HFFc6 (cell line): ENCODE results near the gene TULP3. TPM values are rescaled to one million over a fixed set of nuclear protein-coding genes. Genes with fewer than 3 reads are reported as not detected.

Experiments used
- DNase-seq: peaks from one replicate; pipeline ENCODE4 v3.0.0-alpha.2; 2018
- H3K27ac Mint-ChIP-seq: 2 replicates; pipeline ENCODE4 v1.8.0; 2020; ENCODE audit warnings: mild to moderate bottlenecking, mixed read lengths
- H3K27me3 Mint-ChIP-seq: 2 replicates; pipeline ENCODE4 v1.8.0; 2021; ENCODE audit warnings: mild to moderate bottlenecking, moderate library complexity, mixed read lengths; ENCODE audit not compliant: insufficient read depth
- H3K36me3 Mint-ChIP-seq: 2 replicates; pipeline ENCODE4 v1.8.0; 2021; ENCODE audit warnings: low read depth, mixed read lengths
- H3K4me1 Mint-ChIP-seq: 2 replicates; pipeline ENCODE4 v1.8.0; 2020; ENCODE audit warnings: low read depth, mixed read lengths
- H3K4me3 Mint-ChIP-seq: 2 replicates; pipeline ENCODE4 v1.8.0; 2020; ENCODE audit warnings: mild to moderate bottlenecking, moderate library complexity, mixed read lengths
- H3K9me3 Mint-ChIP-seq: 2 replicates; pipeline ENCODE4 v1.8.0; 2020; ENCODE audit warnings: mild to moderate bottlenecking, mixed read lengths
- total RNA-seq, 6 experiments: library from RNA; stranded (reverse); fragmentation: NEBNext Ultra II Directional; extraction: Animal tissue kit (Norgen Biotek cat#: 25700); gene quantifications; 2 replicates in 1 of 6; 3 replicates in 5 of 6; pipeline ENCODE4 v1.2.3, GENCODE V29; 2021
- TF ChIP-seq, protein P1 (sequence below): fragments of 200-600 bp; sonication (generic); IDR thresholded peaks from 2 replicates; pipeline ENCODE4 v1.5.0; 2021; ENCODE audit warnings: antibody characterized with exemption, mild to moderate bottlenecking

TULP3 gene
- total RNA-seq, 6 experiments from 2014 or later: 25.8 to 34.0 (median 31.6) TPM

DNA sequence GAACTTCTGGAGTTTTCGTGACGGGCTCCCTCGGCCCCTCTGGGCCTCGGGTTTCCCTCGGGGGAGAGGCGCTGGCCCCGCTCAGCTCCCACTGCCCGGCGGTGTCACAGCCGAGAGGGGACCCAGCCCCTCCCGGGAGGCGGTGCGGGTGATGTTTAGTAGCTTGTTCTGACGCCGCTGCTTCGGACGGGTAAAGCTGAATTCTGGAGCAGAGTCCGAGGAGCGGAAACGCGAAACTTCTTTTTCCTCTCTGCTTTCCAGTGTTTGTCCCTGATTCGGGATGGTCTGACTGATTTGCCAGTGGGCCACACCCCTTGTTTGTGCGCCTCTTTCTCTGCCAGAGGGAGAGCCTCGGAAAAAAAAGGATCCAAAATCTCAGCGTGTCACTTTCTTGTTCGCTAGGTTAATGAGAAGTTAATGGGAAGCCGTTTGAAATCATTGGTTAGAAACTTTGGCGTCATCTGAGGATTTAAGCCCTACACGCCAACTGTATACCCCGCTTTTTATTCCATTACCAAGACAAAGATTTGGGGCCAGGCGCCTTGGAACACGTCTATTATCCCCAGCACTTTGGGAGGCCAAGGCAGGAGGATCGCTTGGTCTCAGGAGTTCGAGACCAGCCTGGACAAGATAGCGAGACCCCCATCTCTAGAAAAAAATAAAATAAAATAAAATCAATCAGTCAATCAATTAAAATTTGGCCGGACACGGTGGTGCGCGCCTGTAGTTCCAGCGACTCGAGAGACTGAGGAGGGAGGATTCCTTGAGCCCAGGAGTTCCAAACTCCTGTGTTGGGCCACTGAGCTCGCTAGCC is 756 bp downstream of the TULP3 start:
- H3K4me1 Mint-ChIP-seq: peaks cover 50% of the 10 kb centered on the region
- H3K27me3 Mint-ChIP-seq: peaks cover 7% of the 10 kb centered on the region
- no peaks in the 10 kb centered on the region for H3K9me3 Mint-ChIP-seq
- TF ChIP-seq, protein P1, sequence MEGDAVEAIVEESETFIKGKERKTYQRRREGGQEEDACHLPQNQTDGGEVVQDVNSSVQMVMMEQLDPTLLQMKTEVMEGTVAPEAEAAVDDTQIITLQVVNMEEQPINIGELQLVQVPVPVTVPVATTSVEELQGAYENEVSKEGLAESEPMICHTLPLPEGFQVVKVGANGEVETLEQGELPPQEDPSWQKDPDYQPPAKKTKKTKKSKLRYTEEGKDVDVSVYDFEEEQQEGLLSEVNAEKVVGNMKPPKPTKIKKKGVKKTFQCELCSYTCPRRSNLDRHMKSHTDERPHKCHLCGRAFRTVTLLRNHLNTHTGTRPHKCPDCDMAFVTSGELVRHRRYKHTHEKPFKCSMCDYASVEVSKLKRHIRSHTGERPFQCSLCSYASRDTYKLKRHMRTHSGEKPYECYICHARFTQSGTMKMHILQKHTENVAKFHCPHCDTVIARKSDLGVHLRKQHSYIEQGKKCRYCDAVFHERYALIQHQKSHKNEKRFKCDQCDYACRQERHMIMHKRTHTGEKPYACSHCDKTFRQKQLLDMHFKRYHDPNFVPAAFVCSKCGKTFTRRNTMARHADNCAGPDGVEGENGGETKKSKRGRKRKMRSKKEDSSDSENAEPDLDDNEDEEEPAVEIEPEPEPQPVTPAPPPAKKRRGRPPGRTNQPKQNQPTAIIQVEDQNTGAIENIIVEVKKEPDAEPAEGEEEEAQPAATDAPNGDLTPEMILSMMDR: no peak
- H3K27ac Mint-ChIP-seq: peak overlapping the region; percentile 92
- DNase-seq: peak; percentile 48
- peaks cover 9% of the 10 kb centered on the region; the same call in 1 of the 2 replicates for H3K36me3 Mint-ChIP-seq
- peak overlapping the region; percentile 99 for H3K4me3 Mint-ChIP-seq

DNA sequence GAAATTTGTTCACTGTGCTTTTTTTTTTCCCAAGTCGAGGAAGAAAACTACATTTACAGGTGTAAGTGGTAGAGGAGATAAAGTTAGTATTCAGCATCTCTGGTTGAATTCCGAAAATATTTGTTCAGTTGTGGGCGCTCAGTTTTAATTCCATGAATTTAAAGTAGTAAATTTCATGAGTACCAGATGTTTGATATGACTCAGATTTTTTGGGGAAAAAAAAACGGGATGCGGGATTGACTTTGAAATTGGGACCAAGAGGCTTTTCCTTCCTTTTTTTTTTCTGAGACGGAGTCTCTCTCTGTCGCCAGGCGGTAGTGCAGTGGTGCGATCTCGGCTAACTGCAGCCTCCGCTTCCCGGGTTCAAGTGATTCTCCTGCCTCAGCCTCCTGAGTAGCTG is 1.6 kb downstream of the TULP3 start:
- Mint-ChIP-seq H3K27me3 (peaks cover 7% of the 10 kb centered on the region), H3K4me1 (peaks cover 52% of the 10 kb centered on the region), H3K27ac (peak overlapping the region; percentile 92), H3K9me3 (no peaks in the 10 kb centered on the region), H3K4me3 (peak overlapping the region; percentile 99), H3K36me3 (peaks cover 9% of the 10 kb centered on the region; the same call in 1 of the 2 replicates)
- TF ChIP-seq, protein P1: no peak
- DNase-seq: no peak

DNA sequence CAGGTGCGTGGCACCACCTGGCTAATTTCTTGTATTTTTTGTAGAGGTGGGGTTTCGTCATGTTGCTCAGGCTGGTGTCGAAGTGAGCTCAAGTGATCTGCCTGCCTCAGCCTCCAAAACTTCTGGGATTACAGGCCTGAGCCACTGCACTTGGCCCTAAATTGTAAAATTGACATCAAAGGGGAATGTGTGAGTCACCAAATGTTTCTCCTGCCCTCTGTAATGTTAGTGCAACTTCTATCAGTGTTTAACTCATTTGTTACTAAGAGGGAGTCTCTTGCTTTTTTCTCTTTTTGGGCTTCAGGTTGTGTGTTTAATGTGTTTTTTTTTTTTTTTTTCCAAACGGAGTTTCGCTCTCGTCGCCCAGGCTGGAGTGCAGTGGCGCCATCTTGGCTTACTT is 2.3 kb downstream of the TULP3 start:
- H3K27ac Mint-ChIP-seq: peak overlapping the region; percentile 93
- peaks cover 52% of the 10 kb centered on the region for H3K4me1 Mint-ChIP-seq
- TF ChIP-seq, protein P1: no peak
- peak; percentile 87 for DNase-seq
- H3K4me3 Mint-ChIP-seq: peak overlapping the region; percentile 88
- peaks cover 7% of the 10 kb centered on the region for H3K27me3 Mint-ChIP-seq
- peaks cover 3% of the 10 kb centered on the region; the same call in 1 of the 2 replicates for H3K36me3 Mint-ChIP-seq
- H3K9me3 Mint-ChIP-seq: no peaks in the 10 kb centered on the region

DNA sequence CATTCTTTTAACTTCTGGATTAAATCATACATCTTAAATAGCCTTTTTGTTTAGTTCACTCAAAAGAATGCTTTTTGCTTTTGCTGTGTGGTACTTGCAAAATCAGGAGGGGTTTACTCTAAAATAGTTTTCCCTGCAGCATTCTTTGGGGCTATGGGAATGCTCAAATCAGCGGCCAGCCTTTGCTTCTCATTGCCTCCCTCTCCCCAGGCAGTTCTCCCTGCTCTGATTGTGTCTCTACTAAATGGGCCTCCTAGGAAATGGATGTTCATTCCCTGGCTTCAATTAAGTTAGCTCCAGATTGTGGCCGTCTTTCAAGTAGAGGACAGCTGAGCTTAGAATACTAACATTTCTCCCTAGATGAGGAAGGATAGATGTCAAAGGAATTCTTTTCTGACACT is 4.4 kb downstream of the TULP3 start:
- H3K9me3 Mint-ChIP-seq: no peaks in the 10 kb centered on the region
- H3K4me3 Mint-ChIP-seq: no peak overlapping the region
- peak overlapping the region; percentile 68 for H3K27ac Mint-ChIP-seq
- no peaks in the 10 kb centered on the region for H3K36me3 Mint-ChIP-seq
- H3K27me3 Mint-ChIP-seq: peaks cover 7% of the 10 kb centered on the region
- peak; percentile 9 for DNase-seq
- H3K4me1 Mint-ChIP-seq: peaks cover 45% of the 10 kb centered on the region
- TF ChIP-seq, protein P1: no peak

DNA sequence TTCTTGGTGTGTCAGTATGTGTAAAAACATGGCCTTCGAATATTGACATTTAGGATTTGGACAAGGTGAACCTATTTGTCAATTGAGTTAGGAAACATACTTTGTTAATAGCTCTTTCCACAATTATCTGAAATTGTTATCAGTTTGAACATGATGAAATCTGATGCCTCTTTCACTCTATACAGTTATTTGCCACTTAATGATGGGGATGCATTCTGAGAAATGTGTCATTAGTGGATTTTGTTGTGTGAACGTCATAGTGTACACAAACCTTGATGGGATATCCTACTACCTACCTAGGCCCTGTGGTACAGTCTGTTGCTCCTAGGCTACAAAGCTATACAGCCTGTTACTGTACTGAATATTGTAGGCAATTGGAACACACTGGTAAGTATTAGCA is 4.8 kb downstream of the TULP3 start:
- Mint-ChIP-seq H3K27ac (peak overlapping the region; percentile 68; the same call in 1 of the 2 replicates), H3K36me3 (no peaks in the 10 kb centered on the region), H3K27me3 (peaks cover 5% of the 10 kb centered on the region), H3K9me3 (no peaks in the 10 kb centered on the region), H3K4me3 (no peak overlapping the region), H3K4me1 (peaks cover 40% of the 10 kb centered on the region)
- TF ChIP-seq, protein P1: no peak
- no peak for DNase-seq
